ENCODE results near the gene CNTNAP2. TPM values are rescaled to one million over a fixed set of nuclear protein-coding genes. Genes with fewer than 3 reads are reported as not detected.

CNTNAP2 gene
- total RNA-seq, 1 experiment from 2014 or later, result 60.0 TPM

DNA sequence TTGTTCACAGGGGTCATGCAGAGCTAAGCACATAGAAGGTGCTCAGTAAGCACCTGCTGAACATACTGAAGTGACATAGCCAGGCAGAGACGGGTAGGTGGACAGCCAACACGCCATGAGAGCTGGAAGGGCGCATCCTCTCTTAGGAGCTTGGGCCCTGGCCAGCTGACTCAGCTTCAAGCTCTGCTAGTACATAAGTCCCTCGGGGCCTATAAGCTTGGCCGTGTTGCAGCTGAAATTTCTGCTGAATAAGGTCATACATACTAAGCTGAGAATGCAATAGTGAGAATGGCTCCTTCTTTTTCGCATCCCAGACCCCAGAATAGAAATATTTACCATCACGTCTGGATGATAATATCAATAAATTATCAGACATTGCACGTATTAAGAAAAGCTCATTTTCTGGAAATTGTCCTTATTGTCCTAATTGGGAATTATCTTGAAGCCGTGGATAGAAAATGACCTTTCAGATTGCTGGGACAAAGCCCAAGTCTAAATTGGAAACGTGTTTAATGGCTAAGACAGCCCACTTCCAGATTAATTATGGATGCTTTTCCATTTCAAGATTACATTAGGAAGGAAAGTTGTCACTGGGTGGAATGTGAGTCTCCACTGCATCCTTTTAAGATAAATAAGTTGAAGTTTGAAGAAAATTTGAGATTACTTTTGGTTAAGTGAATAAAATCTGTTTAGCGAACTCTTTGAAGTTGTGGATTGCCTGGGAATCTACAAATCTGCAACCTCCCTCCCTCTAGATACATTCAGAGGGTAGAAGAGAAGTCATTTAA lies 2186.9 kb downstream of the CNTNAP2 start:
- no TSS peak for BruUV-seq (replicated peaks)
- DNase-seq (ENCODE audit: low spot score), result peak; percentile 97
- no peak overlapping the region for H3K4me3 ChIP-seq (ENCODE audit: low read depth, low read length, poor library complexity, severe bottlenecking)
- no peaks in the 10 kb centered on the region for H3K36me3 ChIP-seq (ENCODE audit: insufficient read depth, low read length, poor library complexity, severe bottlenecking)
- no peaks in the 10 kb centered on the region for H3K9me3 ChIP-seq (ENCODE audit: low read depth, low read length, poor library complexity, severe bottlenecking)
- no peaks in the 10 kb centered on the region for H3K27me3 ChIP-seq (replicated peaks; ENCODE audit: insufficient read depth, low read depth, low read length, poor library complexity)
- peak overlapping the region; percentile 29 for H3K27ac ChIP-seq (ENCODE audit: low read depth, low read length, poor library complexity, severe bottlenecking)
- TF ChIP-seq, protein P1, sequence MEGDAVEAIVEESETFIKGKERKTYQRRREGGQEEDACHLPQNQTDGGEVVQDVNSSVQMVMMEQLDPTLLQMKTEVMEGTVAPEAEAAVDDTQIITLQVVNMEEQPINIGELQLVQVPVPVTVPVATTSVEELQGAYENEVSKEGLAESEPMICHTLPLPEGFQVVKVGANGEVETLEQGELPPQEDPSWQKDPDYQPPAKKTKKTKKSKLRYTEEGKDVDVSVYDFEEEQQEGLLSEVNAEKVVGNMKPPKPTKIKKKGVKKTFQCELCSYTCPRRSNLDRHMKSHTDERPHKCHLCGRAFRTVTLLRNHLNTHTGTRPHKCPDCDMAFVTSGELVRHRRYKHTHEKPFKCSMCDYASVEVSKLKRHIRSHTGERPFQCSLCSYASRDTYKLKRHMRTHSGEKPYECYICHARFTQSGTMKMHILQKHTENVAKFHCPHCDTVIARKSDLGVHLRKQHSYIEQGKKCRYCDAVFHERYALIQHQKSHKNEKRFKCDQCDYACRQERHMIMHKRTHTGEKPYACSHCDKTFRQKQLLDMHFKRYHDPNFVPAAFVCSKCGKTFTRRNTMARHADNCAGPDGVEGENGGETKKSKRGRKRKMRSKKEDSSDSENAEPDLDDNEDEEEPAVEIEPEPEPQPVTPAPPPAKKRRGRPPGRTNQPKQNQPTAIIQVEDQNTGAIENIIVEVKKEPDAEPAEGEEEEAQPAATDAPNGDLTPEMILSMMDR (conservative IDR thresholded peaks at IDR 0.05; ENCODE audit: low read depth, low read length), result no peak
- no peak for TF ChIP-seq EZH2 (IDR thresholded peaks at IDR 0.05; ENCODE audit: borderline replicate concordance, low read depth, low read length, poor library complexity, severe bottlenecking)
- intact Hi-C loops (cut with micrococcal nuclease; ENCODE audit: unreplicated experiment), result loop anchor here (5.0 kb wide), 1 partner anchor 34 kb away; no protein-coding TSS in a partner anchor
- CTCF ChIA-PET, result interaction anchor here (0.8 to 1.1 kb wide), 2 partner anchors 31 to 41 kb away, joined by 3 to 5 read pairs; no protein-coding TSS in a partner anchor
- H3K4me1 ChIP-seq (ENCODE audit: insufficient read depth, low read length, poor library complexity, severe bottlenecking), result peaks cover 27% of the 10 kb centered on the region
- POLR2A ChIA-PET (ENCODE audit: low non-redundant PET), result no interaction called here

DNA sequence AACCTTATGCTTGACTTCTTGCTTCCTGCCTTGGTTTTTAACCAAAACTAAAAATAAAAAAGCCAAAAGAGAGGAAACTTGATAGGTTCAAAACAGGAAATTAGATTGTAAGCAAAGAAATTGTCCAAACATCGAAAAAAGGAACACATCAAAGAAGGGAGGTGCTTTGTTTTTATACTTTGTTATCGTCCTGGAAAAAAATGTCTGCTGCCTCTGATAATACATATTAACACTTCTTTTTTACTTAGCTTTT lies 2187.4 kb downstream of the CNTNAP2 start:
- no peak for DNase-seq (ENCODE audit: low spot score)
- Histone ChIP-seq H3K36me3 (ENCODE audit: insufficient read depth, low read length, poor library complexity, severe bottlenecking) (no peaks in the 10 kb centered on the region), H3K27me3 (replicated peaks; ENCODE audit: insufficient read depth, low read depth, low read length, poor library complexity) (no peaks in the 10 kb centered on the region), H3K9me3 (ENCODE audit: low read depth, low read length, poor library complexity, severe bottlenecking) (no peaks in the 10 kb centered on the region), H3K4me3 (ENCODE audit: low read depth, low read length, poor library complexity, severe bottlenecking) (no peak overlapping the region), H3K27ac (ENCODE audit: low read depth, low read length, poor library complexity, severe bottlenecking) (peak overlapping the region; percentile 29), H3K4me1 (ENCODE audit: insufficient read depth, low read length, poor library complexity, severe bottlenecking) (peaks cover 27% of the 10 kb centered on the region)
- intact Hi-C loops (cut with micrococcal nuclease; ENCODE audit: unreplicated experiment), result loop anchor here (5.0 kb wide), 1 partner anchor 33 kb away; no protein-coding TSS in a partner anchor
- ChIA-PET POLR2A (ENCODE audit: low non-redundant PET) (no interaction called here), CTCF (interaction anchor here (1.1 kb wide), 1 partner anchor 41 kb away, joined by 5 read pairs; no protein-coding TSS in a partner anchor)
- no TSS peak for BruUV-seq (replicated peaks)
- TF ChIP-seq, protein P1 (conservative IDR thresholded peaks at IDR 0.05; ENCODE audit: low read depth, low read length), result no peak
- no peak for TF ChIP-seq EZH2 (IDR thresholded peaks at IDR 0.05; ENCODE audit: borderline replicate concordance, low read depth, low read length, poor library complexity, severe bottlenecking)

DNA sequence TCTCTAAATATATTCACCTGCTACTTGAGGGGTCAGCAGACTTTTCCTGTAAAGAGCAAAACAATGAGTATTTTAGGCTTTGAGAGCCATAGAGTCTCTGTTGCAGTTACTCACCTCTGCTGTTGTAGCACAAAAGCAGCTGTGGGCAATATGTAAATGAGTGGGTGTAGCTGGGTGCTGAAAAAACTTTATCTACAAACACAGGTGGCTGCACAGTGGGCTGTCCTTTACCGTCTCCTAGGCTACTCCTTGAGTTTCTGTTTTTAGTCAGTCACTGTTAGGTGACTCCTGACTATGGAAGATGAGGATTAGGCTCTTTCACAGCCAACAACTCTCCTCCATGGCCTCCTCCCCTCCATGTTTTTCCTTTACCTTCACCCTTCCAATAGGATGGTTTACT lies 2187.9 kb downstream of the CNTNAP2 start:
- BruUV-seq (replicated peaks), result no TSS peak
- ChIA-PET POLR2A (ENCODE audit: low non-redundant PET) (no interaction called here), CTCF (no interaction called here)
- no peaks in the 10 kb centered on the region for H3K27me3 ChIP-seq (replicated peaks; ENCODE audit: insufficient read depth, low read depth, low read length, poor library complexity)
- peaks cover 27% of the 10 kb centered on the region for H3K4me1 ChIP-seq (ENCODE audit: insufficient read depth, low read length, poor library complexity, severe bottlenecking)
- intact Hi-C loops (cut with micrococcal nuclease; ENCODE audit: unreplicated experiment), result loop anchor here (5.0 kb wide), 1 partner anchor 33 kb away; no protein-coding TSS in a partner anchor
- H3K4me3 ChIP-seq (ENCODE audit: low read depth, low read length, poor library complexity, severe bottlenecking), result no peak overlapping the region
- H3K27ac ChIP-seq (ENCODE audit: low read depth, low read length, poor library complexity, severe bottlenecking), result peak overlapping the region; percentile 29
- TF ChIP-seq, protein P1 (conservative IDR thresholded peaks at IDR 0.05; ENCODE audit: low read depth, low read length), result no peak
- no peak for TF ChIP-seq EZH2 (IDR thresholded peaks at IDR 0.05; ENCODE audit: borderline replicate concordance, low read depth, low read length, poor library complexity, severe bottlenecking)
- no peaks in the 10 kb centered on the region for H3K9me3 ChIP-seq (ENCODE audit: low read depth, low read length, poor library complexity, severe bottlenecking)
- no peak for DNase-seq (ENCODE audit: low spot score)
- H3K36me3 ChIP-seq (ENCODE audit: insufficient read depth, low read length, poor library complexity, severe bottlenecking), result no peaks in the 10 kb centered on the region
